ENCODE results near the gene LIPT2. TPM values are rescaled to one million over a fixed set of nuclear protein-coding genes. Genes with fewer than 3 reads are reported as not detected.
A peak's percentile ranks its signal among the peaks of the same experiment; 100 is the strongest.
"Not testable (repeated sequence)": the region's sequence is repeated elsewhere in the genome, so short reads cannot be mapped to it uniquely, and the experiment has no call there.

The LIPT2 gene
- 3.8 TPM for polyA plus RNA-seq (2012; ENCODE audit: missing spikeins)

DNA sequence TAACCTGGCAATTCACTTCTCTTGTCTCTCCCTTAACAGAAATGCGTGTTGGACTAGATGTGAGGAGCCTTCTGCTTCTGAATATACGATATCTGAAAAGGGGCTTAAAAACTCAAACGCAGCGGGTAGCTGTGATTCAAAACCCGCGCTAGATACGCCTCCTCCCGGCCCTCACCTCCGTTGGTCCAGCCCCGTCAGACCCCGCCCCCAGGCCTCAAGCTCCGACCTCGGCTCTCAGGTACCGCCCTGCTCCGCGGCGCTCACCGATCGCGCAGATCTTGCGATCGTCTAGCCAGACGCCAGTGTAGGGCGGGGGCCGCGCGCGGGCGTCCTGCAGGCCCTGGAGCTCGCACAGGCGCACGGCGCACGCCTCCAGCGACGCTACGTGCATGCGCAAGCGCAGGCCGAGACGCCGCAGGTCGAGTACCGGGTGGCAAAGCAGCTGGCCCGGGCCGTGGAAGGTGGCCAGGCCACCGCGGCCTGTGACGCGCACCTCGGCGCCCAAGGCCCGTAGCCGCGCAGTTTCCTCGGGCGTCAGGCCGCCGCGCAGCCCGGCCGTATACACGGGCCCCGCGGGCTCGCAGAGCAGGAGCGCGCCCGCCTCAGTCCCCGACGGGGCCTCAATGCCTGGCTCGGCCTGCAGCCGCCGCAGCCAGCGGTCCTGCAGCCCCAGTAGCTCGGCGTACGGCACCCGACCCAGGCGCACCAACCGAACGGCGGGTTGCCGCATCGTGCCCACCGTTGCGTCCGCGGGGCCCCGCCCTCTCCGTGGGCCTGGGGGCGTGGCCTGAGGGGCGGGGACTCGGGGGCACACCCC is at the start of gene LIPT2:
Gene LIPT2 (minus strand): TSS at position 751 of the 817 bp plus-strand sequence. CDS start 21 bp downstream, at position 730.
- TF ChIP-seq POLR2A (IDR thresholded peaks at IDR 0.05; ENCODE audit: low read depth, low read length), result peak; percentile 87; the same call in 1 of the 2 replicates
- no peak; the same call in none of the 2 replicates for TF ChIP-seq TAF1 (IDR thresholded peaks at IDR 0.05; ENCODE audit: borderline replicate concordance, low read depth, low read length)
- peak; percentile 79 for TF ChIP-seq POLR2AphosphoS5 (IDR thresholded peaks at IDR 0.05; ENCODE audit: low read depth, low read length)
- FAIRE-seq, result peak; percentile 100

GRCh38 chr11:74541466-74541865 is 47.9 kb upstream of the LIPT2 start:
- TF ChIP-seq POLR2A (IDR thresholded peaks at IDR 0.05; ENCODE audit: low read depth, low read length) (no peak), POLR2AphosphoS5 (IDR thresholded peaks at IDR 0.05; ENCODE audit: low read depth, low read length) (no peak), TAF1 (IDR thresholded peaks at IDR 0.05; ENCODE audit: borderline replicate concordance, low read depth, low read length) (no peak)
- FAIRE-seq, result no peak

More for the DNA sequence above, at the start of gene LIPT2:
- peak; percentile 78 for DNase-seq (ENCODE audit: insufficient read length)

GRCh38 chr11:74540270-74540669 is 46.7 kb upstream of the LIPT2 start:
- FAIRE-seq (no peak), DNase-seq (ENCODE audit: insufficient read length) (no peak)
- no peak for TF ChIP-seq POLR2AphosphoS5 (IDR thresholded peaks at IDR 0.05; ENCODE audit: low read depth, low read length)

More at GRCh38 chr11:74541466-74541865, 47.9 kb upstream of the LIPT2 start:
- no peak for DNase-seq (ENCODE audit: insufficient read length)

GRCh38 chr11:74538680-74539079 is 45.2 kb upstream of the LIPT2 start:
- TF ChIP-seq POLR2A (IDR thresholded peaks at IDR 0.05; ENCODE audit: low read depth, low read length) (no peak), TAF1 (IDR thresholded peaks at IDR 0.05; ENCODE audit: borderline replicate concordance, low read depth, low read length) (no peak), POLR2AphosphoS5 (IDR thresholded peaks at IDR 0.05; ENCODE audit: low read depth, low read length) (no peak)
- no peak for DNase-seq (ENCODE audit: insufficient read length)
- no peak for FAIRE-seq

- DNase-seq (ENCODE audit: insufficient read length) (no peak), FAIRE-seq (no peak)
- TF ChIP-seq POLR2A (IDR thresholded peaks at IDR 0.05; ENCODE audit: low read depth, low read length) (no peak), POLR2AphosphoS5 (IDR thresholded peaks at IDR 0.05; ENCODE audit: low read depth, low read length) (no peak), TAF1 (IDR thresholded peaks at IDR 0.05; ENCODE audit: borderline replicate concordance, low read depth, low read length) (no peak)
Measured at GRCh38 chr11:74535371-74536160, 42.0 kb upstream of the LIPT2 start.

DNA sequence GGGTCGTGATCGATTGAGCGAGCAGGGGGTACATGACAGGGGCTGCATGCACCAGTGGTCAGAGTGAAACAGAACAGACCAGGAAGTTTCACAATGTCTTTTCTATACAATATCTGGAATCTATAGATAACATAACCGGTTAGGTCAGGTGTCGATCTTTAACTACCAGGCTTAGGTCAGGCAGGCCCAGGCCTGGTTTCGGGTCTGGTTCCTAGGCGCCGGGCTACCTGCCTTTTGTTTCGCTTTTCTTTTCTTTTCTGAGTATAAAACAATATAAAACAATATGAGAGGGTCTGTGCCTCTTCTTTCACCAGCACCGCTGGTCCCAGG is 41.4 kb upstream of the LIPT2 start:
- DNase-seq (ENCODE audit: insufficient read length); FAIRE-seq: not testable (repeated sequence)

DNA sequence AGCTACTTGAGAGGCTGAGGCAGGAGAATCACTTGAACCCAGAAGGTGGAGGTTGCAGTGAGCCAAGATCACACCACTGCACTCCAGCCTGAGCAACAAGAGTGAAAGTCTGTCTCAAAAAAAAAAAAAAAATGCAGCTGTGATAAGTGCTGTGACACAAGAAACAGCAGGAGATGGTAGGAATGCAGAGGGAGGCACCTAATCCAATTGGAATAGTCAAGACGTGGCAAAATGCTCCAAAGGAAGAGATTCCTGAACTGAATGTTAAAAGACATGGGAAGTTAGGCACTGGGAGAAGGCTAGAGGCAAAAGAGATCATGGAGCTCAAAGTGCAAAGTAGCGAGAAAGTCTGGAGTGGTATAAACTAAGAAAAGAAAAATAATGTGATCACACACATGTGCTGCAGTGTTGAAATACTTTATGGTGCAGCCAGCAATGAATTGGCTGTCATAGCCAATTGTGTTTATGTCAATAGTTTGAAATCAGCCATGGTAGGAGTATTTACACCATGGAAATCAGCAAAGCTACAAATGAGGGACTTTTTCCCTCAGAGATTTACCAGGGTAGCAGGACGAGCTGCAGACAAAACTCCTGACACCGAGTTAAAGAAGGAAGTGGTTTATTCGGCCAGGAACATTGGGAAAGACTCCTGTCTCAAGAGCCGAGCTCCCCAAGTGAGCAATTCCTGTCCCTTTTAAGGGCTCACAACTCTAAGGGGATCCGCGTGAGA is 40.9 kb upstream of the LIPT2 start:
- no peak for TF ChIP-seq POLR2AphosphoS5 (IDR thresholded peaks at IDR 0.05; ENCODE audit: low read depth, low read length)
- TF ChIP-seq TAF1 (IDR thresholded peaks at IDR 0.05; ENCODE audit: borderline replicate concordance, low read depth, low read length), result no peak
- TF ChIP-seq POLR2A (IDR thresholded peaks at IDR 0.05; ENCODE audit: low read depth, low read length), result no peak
- DNase-seq (ENCODE audit: insufficient read length) (no peak), FAIRE-seq (peak; percentile 46)

DNA sequence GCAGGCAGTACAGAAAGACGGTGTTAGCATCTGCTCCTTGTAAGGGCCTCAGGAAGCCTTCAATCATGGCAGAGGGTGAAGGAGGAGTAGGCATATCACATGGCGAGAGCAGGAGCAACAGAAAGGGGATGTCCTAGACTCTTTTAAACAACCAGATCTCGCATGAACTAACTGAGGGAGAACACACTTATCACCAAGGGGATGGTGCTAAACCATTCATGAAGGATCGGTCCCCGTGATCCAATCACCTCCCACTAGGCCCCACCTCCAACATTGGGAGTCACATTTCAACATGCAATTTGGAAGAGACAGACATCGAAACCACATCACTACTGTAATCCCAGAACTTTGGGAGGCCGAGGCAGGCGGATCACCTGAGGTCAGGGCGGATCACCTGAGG is 39.9 kb upstream of the LIPT2 start:
- TF ChIP-seq TAF1 (IDR thresholded peaks at IDR 0.05; ENCODE audit: borderline replicate concordance, low read depth, low read length) (no peak), POLR2AphosphoS5 (IDR thresholded peaks at IDR 0.05; ENCODE audit: low read depth, low read length) (no peak), POLR2A (IDR thresholded peaks at IDR 0.05; ENCODE audit: low read depth, low read length) (no peak)
- FAIRE-seq (no peak), DNase-seq (ENCODE audit: insufficient read length) (no peak)

DNA sequence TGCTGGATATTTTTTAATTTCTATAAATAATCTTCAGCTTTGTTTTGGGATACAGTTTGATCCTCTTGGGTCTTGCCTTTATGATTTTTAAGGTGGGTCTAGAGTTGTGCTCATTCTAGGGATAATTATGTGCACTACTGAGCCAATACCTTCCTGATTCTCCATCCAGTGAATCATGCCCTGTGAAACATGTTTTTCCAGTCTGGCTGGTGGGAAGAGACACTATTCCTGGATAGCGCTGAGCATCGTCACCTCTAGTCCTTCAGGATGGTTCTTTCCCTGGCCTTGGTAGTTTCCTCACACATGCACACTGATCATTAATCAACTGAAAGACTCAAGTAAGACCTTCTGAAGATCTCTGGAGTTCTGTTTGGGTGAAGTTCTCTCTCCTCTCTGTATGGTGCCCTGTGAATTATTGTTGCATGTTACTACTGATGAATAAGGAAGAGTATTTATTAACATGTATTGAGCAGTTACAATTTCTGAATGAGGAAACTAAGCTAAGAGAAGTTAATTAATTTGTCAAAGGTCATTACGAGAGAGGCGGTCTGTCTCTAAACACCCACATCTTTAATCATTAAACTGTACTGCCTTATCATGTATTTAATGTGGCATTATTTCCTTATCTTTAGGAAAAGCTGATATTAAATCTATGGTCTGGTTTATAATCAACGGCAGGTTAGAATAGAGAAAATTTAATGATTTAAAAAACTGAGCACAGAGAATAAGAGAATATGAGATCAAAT is 39.1 kb upstream of the LIPT2 start:
- no peak for FAIRE-seq
- DNase-seq (ENCODE audit: insufficient read length), result no peak
- TF ChIP-seq TAF1 (IDR thresholded peaks at IDR 0.05; ENCODE audit: borderline replicate concordance, low read depth, low read length) (no peak), POLR2A (IDR thresholded peaks at IDR 0.05; ENCODE audit: low read depth, low read length) (no peak)

GRCh38 chr11:74524978-74525377 is 31.5 kb upstream of the LIPT2 start:
- TF ChIP-seq POLR2A (IDR thresholded peaks at IDR 0.05; ENCODE audit: low read depth, low read length), result no peak
- TF ChIP-seq TAF1 (IDR thresholded peaks at IDR 0.05; ENCODE audit: borderline replicate concordance, low read depth, low read length), result no peak
- no peak for TF ChIP-seq POLR2AphosphoS5 (IDR thresholded peaks at IDR 0.05; ENCODE audit: low read depth, low read length)
- FAIRE-seq (no peak), DNase-seq (ENCODE audit: insufficient read length) (no peak)

DNA sequence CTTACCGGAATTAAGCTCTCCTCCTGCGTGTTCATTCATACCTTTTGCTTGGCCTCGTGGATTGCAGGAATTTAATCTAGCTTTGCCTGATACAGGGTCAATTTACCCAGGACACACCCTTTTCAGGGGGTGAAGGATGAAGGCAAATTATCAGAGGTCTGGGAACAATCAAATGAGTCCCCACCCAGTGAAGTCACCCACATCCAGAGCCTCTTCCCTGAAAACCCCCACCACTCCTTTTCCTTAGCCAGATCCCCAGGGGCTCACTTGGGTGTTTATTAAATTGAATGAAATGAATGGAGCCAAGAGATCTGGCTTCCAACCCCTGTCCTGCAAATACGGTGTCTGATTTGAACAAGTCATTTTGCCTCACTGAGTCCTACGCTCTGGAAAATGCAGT is 31.0 kb upstream of the LIPT2 start:
- TF ChIP-seq TAF1 (IDR thresholded peaks at IDR 0.05; ENCODE audit: borderline replicate concordance, low read depth, low read length) (no peak), POLR2A (IDR thresholded peaks at IDR 0.05; ENCODE audit: low read depth, low read length) (no peak), POLR2AphosphoS5 (IDR thresholded peaks at IDR 0.05; ENCODE audit: low read depth, low read length) (no peak)
- DNase-seq (ENCODE audit: insufficient read length), result no peak
- no peak for FAIRE-seq
